H1 (cell line): ENCODE measurements around the gene RAET1E. TPM values are rescaled to one million over a fixed set of nuclear protein-coding genes. Genes with fewer than 3 reads are reported as not detected.

ENCODE experiments used
- CTCF ChIA-PET: fragments of 300-600 bp; sonication (Branson Sonifier 250); formaldehyde crosslinking; loops from one replicate; lab custom pipeline; 2021; ENCODE audit not compliant: partially characterized antibody; lab: Charles Lee
- POLR2A ChIA-PET: fragments of 300-600 bp; sonication (Branson Sonifier 250); formaldehyde crosslinking; loops from one replicate; lab custom pipeline; 2021; ENCODE audit warnings: inconsistent platforms; ENCODE audit not compliant: partially characterized antibody; lab: Charles Lee
- DNase-seq, 2 experiments: peaks; one replicate each; pipeline versions ENCODE4 v3.0.0 to v3.0.0-alpha.2; 2010 to 2022; ENCODE audit warnings: low spot score in 2 of 2, low read depth in 1 of 2, mixed read lengths in 1 of 2
- FAIRE-seq: peaks from 2 replicates; lab custom pipeline; 2011; peaks lifted over from hg19 to GRCh38; lab: Jason Lieb, UNC
- H2AFZ ChIP-seq: 2 replicates; pipeline ENCODE4 v1.8.1; 2012; ENCODE audit warnings: low read length, inconsistent platforms
- H2AK5ac ChIP-seq: 2 replicates; pipeline ENCODE4 v1.6.1; 2013; ENCODE audit warnings: low read depth, low read length
- H2BK120ac ChIP-seq: replicated peaks from 2 replicates; pipeline ENCODE3; 2013; ENCODE audit warnings: low read depth, low read length, inconsistent platforms
- H2BK12ac ChIP-seq: 2 replicates; pipeline ENCODE4 v1.6.1; 2013; ENCODE audit warnings: low read depth, low read length
- H2BK15ac ChIP-seq: 2 replicates; pipeline ENCODE4 v1.6.1; 2013; ENCODE audit warnings: low read length
- H2BK20ac ChIP-seq: 2 replicates; pipeline ENCODE4 v1.6.1; 2013; ENCODE audit warnings: low read length
- H2BK5ac ChIP-seq: 2 replicates; pipeline ENCODE4 v1.6.1; 2013; ENCODE audit warnings: low read depth, low read length
- H3K14ac ChIP-seq: 2 replicates; pipeline ENCODE4 v1.6.1; 2013; ENCODE audit warnings: inconsistent platforms; ENCODE audit not compliant: insufficient read length
- H3K18ac ChIP-seq: 2 replicates; pipeline ENCODE4 v1.6.1; 2013; ENCODE audit warnings: low read length; ENCODE audit errors: extremely low read depth
- H3K23ac ChIP-seq: 2 replicates; pipeline ENCODE4 v1.6.1; 2013; ENCODE audit warnings: inconsistent platforms; ENCODE audit not compliant: insufficient read length
- H3K23me2 ChIP-seq: 2 replicates; pipeline ENCODE4 v1.6.1; 2013; ENCODE audit warnings: low read depth, low read length
- H3K27ac ChIP-seq: 2 replicates; pipeline ENCODE4 v1.6.1; 2011; ENCODE audit warnings: low read depth, low read length, inconsistent platforms
- H3K27me3 ChIP-seq, 4 experiments: replicated peaks in 1 of 4; 1 replicate in 1 of 4; 2 replicates in 3 of 4; pipeline versions ENCODE4 v1.6.1 to v1.8.1; 2011 to 2013; ENCODE audit warnings: low read length in 3 of 4, mild to moderate bottlenecking in 3 of 4, inconsistent platforms in 2 of 4, mixed read lengths in 2 of 4, moderate library complexity in 1 of 4; ENCODE audit not compliant: control insufficient read depth in 3 of 4, insufficient read depth in 3 of 4; ENCODE audit errors: extremely low read depth in 1 of 4
- H3K36me3 ChIP-seq, 4 experiments: 2 replicates each; pipeline versions ENCODE4 v1.6.1 to v1.8.1; 2011 to 2013; ENCODE audit warnings: mild to moderate bottlenecking in 4 of 4, low read length in 3 of 4, moderate library complexity in 2 of 4, control low read depth in 1 of 4, inconsistent platforms in 1 of 4; ENCODE audit not compliant: insufficient read depth in 4 of 4, control insufficient read depth in 2 of 4
- H3K4ac ChIP-seq: replicated peaks from 2 replicates; pipeline ENCODE3; 2013; ENCODE audit warnings: low read length, low read depth, mixed read lengths, inconsistent platforms; ENCODE audit not compliant: insufficient read length
- H3K4me1 ChIP-seq, 4 experiments: replicated peaks in 1 of 4; 1 replicate in 1 of 4; 2 replicates in 3 of 4; pipeline versions ENCODE4 v1.6.1 to v1.8.1; 2011 to 2013; ENCODE audit warnings: low read length in 3 of 4, inconsistent platforms in 2 of 4, mixed read lengths in 1 of 4; ENCODE audit not compliant: insufficient read depth in 4 of 4, control insufficient read depth in 3 of 4
- H3K4me2 ChIP-seq, 2 experiments: 2 replicates each; pipeline versions ENCODE4 v1.6.1 to v1.8.1; 2011 to 2013; ENCODE audit warnings: low read depth in 2 of 2, low read length in 2 of 2, control low read depth in 1 of 2, inconsistent platforms in 1 of 2, mild to moderate bottlenecking in 1 of 2; ENCODE audit not compliant: insufficient read depth in 1 of 2
- H3K4me3 ChIP-seq, 4 experiments: fragments of 200-600, 300-600 bp in 1 of 4; sonication (generic), shearing (Covaris generic), sonication (Bioruptor Twin) in 1 of 4; 2 replicates each; pipeline versions ENCODE4 v1.5.1 to v1.8.1; 2011 to 2016; ENCODE audit warnings: low read length in 4 of 4, low read depth in 3 of 4, control low read depth in 2 of 4, inconsistent platforms in 2 of 4, mild to moderate bottlenecking in 2 of 4, mixed read lengths in 1 of 4, moderate library complexity in 1 of 4; ENCODE audit not compliant: insufficient read depth in 2 of 4; ENCODE audit errors: extremely low read depth in 1 of 4
- H3K56ac ChIP-seq: replicated peaks from 2 replicates; pipeline ENCODE3; 2013; ENCODE audit warnings: low read depth, mild to moderate bottlenecking, mixed read lengths, low read length, inconsistent platforms; ENCODE audit not compliant: insufficient read length
- H3K79me1 ChIP-seq: 2 replicates; pipeline ENCODE4 v1.6.1; 2013; ENCODE audit warnings: low read depth, low read length, control low read depth
- H3K79me2 ChIP-seq, 2 experiments: 2 replicates each; pipeline versions ENCODE4 v1.6.1 to v1.8.1; 2012 to 2013; ENCODE audit warnings: low read length in 2 of 2, mild to moderate bottlenecking in 2 of 2, inconsistent platforms in 1 of 2; ENCODE audit not compliant: insufficient read depth in 2 of 2, control insufficient read depth in 1 of 2
- H3K9ac ChIP-seq, 4 experiments: replicated peaks in 1 of 4; 1 replicate in 1 of 4; 2 replicates in 3 of 4; pipeline versions ENCODE4 v1.6.1 to v1.8.1; 2011 to 2013; ENCODE audit warnings: low read depth in 3 of 4, low read length in 3 of 4, control low read depth in 2 of 4, mild to moderate bottlenecking in 2 of 4, moderate library complexity in 2 of 4, inconsistent platforms in 1 of 4; ENCODE audit errors: extremely low read depth in 1 of 4
- H3K9me3 ChIP-seq, 2 experiments: 2 replicates each; pipeline versions ENCODE4 v1.6.1 to v1.8.1; 2012 to 2013; ENCODE audit warnings: mild to moderate bottlenecking in 2 of 2, moderate library complexity in 2 of 2, control low read depth in 1 of 2, inconsistent platforms in 1 of 2, low read depth in 1 of 2, low read length in 1 of 2, mixed read lengths in 1 of 2; ENCODE audit not compliant: insufficient read depth in 2 of 2
- H4K20me1 ChIP-seq, 2 experiments: replicated peaks in 1 of 2; 2 replicates each; pipeline versions ENCODE3 to v1.8.1; 2011 to 2013; ENCODE audit warnings: inconsistent platforms in 2 of 2, low read length in 2 of 2, mild to moderate bottlenecking in 1 of 2; ENCODE audit not compliant: insufficient read depth in 2 of 2, control insufficient read depth in 1 of 2
- H4K5ac ChIP-seq: 2 replicates; pipeline ENCODE4 v1.6.1; 2013; ENCODE audit warnings: low read length, low read depth, mixed read lengths, inconsistent platforms; ENCODE audit not compliant: insufficient read length
- H4K8ac ChIP-seq: 2 replicates; pipeline ENCODE4 v1.8.0; 2013; ENCODE audit warnings: mild to moderate bottlenecking, moderate library complexity, low read length, inconsistent platforms; ENCODE audit not compliant: insufficient read depth; ENCODE audit errors: extremely low read depth
- H4K91ac ChIP-seq: replicated peaks from 2 replicates; pipeline ENCODE3; 2013; ENCODE audit warnings: low read length, mixed read lengths, inconsistent platforms; ENCODE audit not compliant: insufficient read length
- E2F6 ChIP-seq: IDR thresholded peaks from 2 replicates; pipeline ENCODE4 v1.6.1; 2012; ENCODE audit warnings: inconsistent platforms
- RNF2 ChIP-seq: fragments of 200-900, 300-1000 bp; sonication (generic); IDR thresholded peaks from 2 replicates; pipeline ENCODE4 v1.7.1; 2016; ENCODE audit warnings: borderline replicate concordance, low read depth, mild to moderate bottlenecking, antibody characterized with exemption, low read length; ENCODE audit not compliant: poor library complexity, severe bottlenecking; ENCODE audit errors: missing control alignments
- SUZ12 ChIP-seq: fragments of 200-600 bp; sonication (generic); IDR thresholded peaks from 2 replicates; pipeline ENCODE4 v1.6.1; 2012; ENCODE audit warnings: mild to moderate bottlenecking, inconsistent platforms, low read length, moderate library complexity, mixed read lengths
- WGBS, 2 experiments: shearing (Covaris generic) in 1 of 2; methylation state at CpG; one replicate each; pipeline versions ENCODE4 v1.1.6 to v1.1.7; 2013 to 2015; ENCODE audit warnings: low lambda C conversion rate in 2 of 2, mixed read lengths in 2 of 2, inconsistent platforms in 1 of 2, low coverage in 1 of 2, missing lambda C conversion rate in 1 of 2; ENCODE audit not compliant: insufficient replicate concordance in 2 of 2, insufficient coverage in 1 of 2, insufficient read length in 1 of 2; ENCODE audit errors: extremely low coverage in 1 of 2, missing lambda C conversion rate in 1 of 2; 5-methylcytosine and 5-hydroxymethylcytosine counted together
- polyA plus RNA-seq, 7 experiments: library from polyadenylated mRNA; depleted of rRNA in 3 of 7; stranded (reverse) in 5 of 7; unstranded in 2 of 7; fragments of >200 nt in 5 of 7; fragments of 200-250 nt in 2 of 7; gene quantifications; 1 replicate in 5 of 7; 2 replicates in 1 of 7; 4 replicates in 1 of 7; pipeline versions ENCODE4 v1.2.1 to v1.2.3, GENCODE V29; 2011 to 2013; ENCODE audit warnings: missing spikeins in 2 of 7, mixed read lengths in 2 of 7
- total RNA-seq: library from RNA; stranded (reverse); fragmentation: NEBNext Ultra II Directional; extraction: Animal tissue kit (Norgen Biotek cat#: 25700); gene quantifications from 2 replicates; pipeline ENCODE4 v1.2.1, GENCODE V29; 2021

The RAET1E gene
- total and polyA plus RNA-seq, 2 of the 8 experiments (the other 6 are each of a cell fraction or from before 2014, with no cell fraction given), result not detected

DNA sequence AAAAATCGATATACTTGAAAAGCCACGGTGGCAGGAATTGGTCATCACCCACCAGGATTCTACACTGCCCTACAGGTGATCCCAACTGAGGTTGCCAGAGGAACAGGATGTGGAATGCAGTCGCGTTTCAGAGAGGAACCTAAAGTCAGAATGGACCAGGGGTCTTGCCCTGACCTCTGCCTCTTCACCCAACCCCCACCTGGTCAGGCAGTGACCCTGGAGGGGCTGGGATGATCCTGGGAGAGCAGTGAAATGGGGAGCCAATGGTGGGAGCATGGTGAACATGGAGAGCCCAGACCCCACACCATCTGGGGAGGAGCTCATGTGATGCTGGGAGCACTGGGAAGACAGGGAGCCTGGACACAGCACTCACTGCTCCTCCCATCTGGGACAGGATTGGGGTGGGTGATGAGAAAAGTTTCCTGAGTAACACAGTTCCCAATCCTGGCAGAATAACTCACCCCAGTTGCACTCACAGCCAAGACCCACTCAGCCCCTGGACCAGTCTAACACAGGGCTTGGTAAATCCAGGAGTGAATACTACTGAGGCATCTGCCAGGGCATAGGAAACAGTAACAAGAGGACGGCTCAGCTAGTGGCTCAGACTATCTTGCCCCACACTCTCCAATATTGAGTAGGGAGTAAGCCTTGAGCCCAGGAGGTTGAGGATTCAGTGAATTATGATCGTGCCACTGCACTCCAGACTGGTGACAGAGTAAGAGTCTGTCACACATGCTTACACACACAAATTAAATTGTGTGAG lies 42.2 kb upstream of the RAET1E start:
- 25% methylated on average over 6 of the region's 6 CpGs; no CpG with 5 or more reads in 1 of the 2 experiments for WGBS, 2 experiments
- no peaks in the 10 kb centered on the region for H3K79me1 ChIP-seq
- POLR2A ChIA-PET, result interaction anchor here (1.5 kb wide), 1 partner anchor 50 kb away, joined by 4 read pairs; no protein-coding TSS in a partner anchor
- no peak overlapping the region for H3K27ac ChIP-seq
- H3K9ac ChIP-seq, result no peak overlapping the region
- TF ChIP-seq E2F6 (no peak), SUZ12 (peak; percentile 77), RNF2 (peak; percentile 75)
- no peak overlapping the region for H3K56ac ChIP-seq
- FAIRE-seq, result no peak
- H3K79me2 ChIP-seq, result no peaks in the 10 kb centered on the region
- H2BK120ac ChIP-seq, result no peak overlapping the region
- no peak overlapping the region; the same call in 1 of the 2 replicates for H2BK15ac ChIP-seq
- peaks cover 0 to 6% (median 3%) of the 10 kb centered on the region in 4 experiments; a peak in 5 of 7 replicates for H3K4me1 ChIP-seq
- H2AFZ ChIP-seq, result no peak overlapping the region
- no peak overlapping the region; a peak in 1 of 4 replicates for H3K4me2 ChIP-seq
- no peak overlapping the region for H2BK20ac ChIP-seq
- H4K20me1 ChIP-seq, result peaks cover 6 to 9% of the 10 kb centered on the region in 2 experiments
- CTCF ChIA-PET, result interaction anchor here (0.6 to 1.9 kb wide), 6 partner anchors 11 to 77 kb away, joined by 3 to 10 read pairs (median 4); no protein-coding TSS in a partner anchor
- no peak overlapping the region for H3K23ac ChIP-seq
- peaks cover 66 to 89% (median 84%) of the 10 kb centered on the region in 4 experiments for H3K27me3 ChIP-seq
- H4K91ac ChIP-seq, result no peak overlapping the region
- no peaks in the 10 kb centered on the region for H3K9me3 ChIP-seq
- H4K8ac ChIP-seq, result no peak overlapping the region
- no peak overlapping the region for H3K14ac ChIP-seq
- peaks cover 13% of the 10 kb centered on the region; the same call in 1 of the 2 replicates for H3K23me2 ChIP-seq
- no peak overlapping the region for H2BK5ac ChIP-seq
- H3K36me3 ChIP-seq, result peaks cover 0 to 4% (median 0%) of the 10 kb centered on the region in 4 experiments; a peak in 1 of 8 replicates
- H4K5ac ChIP-seq, result no peak overlapping the region
- no peak overlapping the region for H3K4me3 ChIP-seq
- peak overlapping the region; percentile 77; the same call in 1 of the 2 replicates for H2BK12ac ChIP-seq
- no peak overlapping the region for H3K18ac ChIP-seq
- DNase-seq, result no peak
- H2AK5ac ChIP-seq, result peak overlapping the region; percentile 56; the same call in 1 of the 2 replicates
- no peak overlapping the region for H3K4ac ChIP-seq
